ENCODE results near the gene PFDN1.

- TF ChIP-seq, protein P1, sequence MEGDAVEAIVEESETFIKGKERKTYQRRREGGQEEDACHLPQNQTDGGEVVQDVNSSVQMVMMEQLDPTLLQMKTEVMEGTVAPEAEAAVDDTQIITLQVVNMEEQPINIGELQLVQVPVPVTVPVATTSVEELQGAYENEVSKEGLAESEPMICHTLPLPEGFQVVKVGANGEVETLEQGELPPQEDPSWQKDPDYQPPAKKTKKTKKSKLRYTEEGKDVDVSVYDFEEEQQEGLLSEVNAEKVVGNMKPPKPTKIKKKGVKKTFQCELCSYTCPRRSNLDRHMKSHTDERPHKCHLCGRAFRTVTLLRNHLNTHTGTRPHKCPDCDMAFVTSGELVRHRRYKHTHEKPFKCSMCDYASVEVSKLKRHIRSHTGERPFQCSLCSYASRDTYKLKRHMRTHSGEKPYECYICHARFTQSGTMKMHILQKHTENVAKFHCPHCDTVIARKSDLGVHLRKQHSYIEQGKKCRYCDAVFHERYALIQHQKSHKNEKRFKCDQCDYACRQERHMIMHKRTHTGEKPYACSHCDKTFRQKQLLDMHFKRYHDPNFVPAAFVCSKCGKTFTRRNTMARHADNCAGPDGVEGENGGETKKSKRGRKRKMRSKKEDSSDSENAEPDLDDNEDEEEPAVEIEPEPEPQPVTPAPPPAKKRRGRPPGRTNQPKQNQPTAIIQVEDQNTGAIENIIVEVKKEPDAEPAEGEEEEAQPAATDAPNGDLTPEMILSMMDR (conservative IDR thresholded peaks at IDR 0.05): no peak
- no peak for TF ChIP-seq EZH2 (IDR thresholded peaks at IDR 0.05; ENCODE audit: low read depth)
Observed at GRCh38 chr5:140213370-140213983, 89.4 kb downstream of the PFDN1 start.
